Immature natural killer cell (primary cell): Measurements from ENCODE around the gene GRM6. TPM values are rescaled to one million over a fixed set of nuclear protein-coding genes. Genes with fewer than 3 reads are reported as not detected.

Source experiments
- DNase-seq, 3 donors: peaks; one replicate each; pipeline ENCODE4 v3.0.0; 2022; ENCODE audit warnings: mixed read lengths in 1 of 3
- H3K27ac Mint-ChIP-seq, 6 donors: one replicate each; pipeline ENCODE4 v1.8.0; 2020; ENCODE audit warnings: mixed read lengths in 6 of 6, mild to moderate bottlenecking in 5 of 6, inconsistent platforms in 4 of 6, moderate library complexity in 3 of 6
- H3K27me3 Mint-ChIP-seq, 3 donors: one replicate each; pipeline ENCODE4 v1.8.0; 2020 to 2021; ENCODE audit warnings: low read depth in 3 of 3, mild to moderate bottlenecking in 3 of 3, mixed read lengths in 3 of 3, moderate library complexity in 3 of 3, inconsistent platforms in 1 of 3
- H3K36me3 Mint-ChIP-seq, 3 donors: one replicate each; pipeline ENCODE4 v1.8.0; 2020; ENCODE audit warnings: mixed read lengths in 3 of 3, inconsistent platforms in 2 of 3, mild to moderate bottlenecking in 2 of 3
- H3K4me1 Mint-ChIP-seq, 2 donors: one replicate each; pipeline ENCODE4 v1.8.0; 2020; ENCODE audit warnings: inconsistent platforms in 2 of 2, mild to moderate bottlenecking in 2 of 2, mixed read lengths in 2 of 2, moderate library complexity in 1 of 2
- H3K4me3 Mint-ChIP-seq, 5 donors: one replicate each; pipeline ENCODE4 v1.8.0; 2020; ENCODE audit warnings: mild to moderate bottlenecking in 5 of 5, mixed read lengths in 5 of 5, inconsistent platforms in 3 of 5, moderate library complexity in 3 of 5
- H3K9me3 Mint-ChIP-seq, 6 donors: one replicate each; pipeline ENCODE4 v1.8.0; 2020; ENCODE audit warnings: mild to moderate bottlenecking in 6 of 6, mixed read lengths in 6 of 6, inconsistent platforms in 4 of 6, moderate library complexity in 3 of 6
- polyA plus RNA-seq, 3 donors: library from polyadenylated mRNA; unstranded; fragments of 300-500 nt; fragmentation: Illumina TruSeq; gene quantifications; one replicate each; pipeline ENCODE4 v1.2.3, GENCODE V29; 2021

Gene GRM6
- polyA plus RNA-seq = not detected

- peaks cover 7 to 8% (median 7%) of the 10 kb centered on the region in 3 donors for H3K27me3 Mint-ChIP-seq
- peaks cover 0 to 3% (median under 1%) of the 10 kb centered on the region in 6 donors for H3K9me3 Mint-ChIP-seq
- no peaks in the 10 kb centered on the region for H3K4me1 Mint-ChIP-seq
These were observed at the start of gene GRM6 for GRCh38 chr5:178994580-178995340. Gene GRM6 (minus strand): TSS chr5:178995320. CDS start chr5:178994944, 376 bp downstream.

GRCh38 chr5:179044765-179045164 is 49.6 kb upstream of the GRM6 start:
- Mint-ChIP-seq H3K4me1 (no peaks in the 10 kb centered on the region), H3K36me3 (peaks cover 0 to 10% (median 7%) of the 10 kb centered on the region in 3 donors), H3K27ac (no peak overlapping the region), H3K27me3 (peaks cover 0 to 9% (median 8%) of the 10 kb centered on the region in 3 donors), H3K4me3 (no peak overlapping the region), H3K9me3 (peaks cover 20 to 47% (median 32%) of the 10 kb centered on the region in 6 donors)
- DNase-seq = no peak

More at GRCh38 chr5:178994580-178995340, at the start of gene GRM6:
- peak within 1 kb of the TSS in 1 of 5 donors; percentile 13 for H3K4me3 Mint-ChIP-seq
- no peak for DNase-seq
- no peak within 1 kb of the TSS for H3K27ac Mint-ChIP-seq
- peaks cover 0 to 4% (median 0%) of the 10 kb centered on the region in 3 donors for H3K36me3 Mint-ChIP-seq

- H3K27me3 Mint-ChIP-seq = peaks cover 0 to 2% (median 1%) of the 10 kb centered on the region in 3 donors
- H3K36me3 Mint-ChIP-seq = peaks cover 61 to 65% (median 65%) of the 10 kb centered on the region in 3 donors
- peaks cover 0 to 1% of the 10 kb centered on the region in 2 donors for H3K4me1 Mint-ChIP-seq
- H3K4me3 Mint-ChIP-seq = no peak overlapping the region
- H3K9me3 Mint-ChIP-seq = peaks cover 63 to 100% (median 97%) of the 10 kb centered on the region in 6 donors
- H3K27ac Mint-ChIP-seq = no peak overlapping the region
- no peak for DNase-seq
These were observed 38.0 kb upstream of the GRM6 start for GRCh38 chr5:179033004-179033580.

GRCh38 chr5:179023528-179024189 is 28.5 kb upstream of the GRM6 start, which contains the start of gene ZNF879:
Gene ZNF879 (plus strand): TSS chr5:179023804. CDS start chr5:179025005, 1,201 bp downstream.
- peaks cover 19 to 32% (median 26%) of the 10 kb centered on the region in 3 donors for H3K36me3 Mint-ChIP-seq
- H3K4me3 Mint-ChIP-seq = peak within 1 kb of the TSS; percentile 97 to 99 (median 98)
- H3K4me1 Mint-ChIP-seq = peaks cover 17 to 19% of the 10 kb centered on the region in 2 donors
- DNase-seq = peak; percentile 92 to 94 (median 93)
- peak within 1 kb of the TSS; percentile 89 to 95 (median 92) for H3K27ac Mint-ChIP-seq
- peaks cover 5 to 13% (median 12%) of the 10 kb centered on the region in 3 donors for H3K27me3 Mint-ChIP-seq
- H3K9me3 Mint-ChIP-seq = peaks cover 2 to 16% (median 9%) of the 10 kb centered on the region in 6 donors

GRCh38 chr5:179008667-179009066 is 13.5 kb upstream of the GRM6 start:
- Mint-ChIP-seq H3K36me3 (no peaks in the 10 kb centered on the region), H3K9me3 (peaks cover 0 to 6% (median 0%) of the 10 kb centered on the region in 6 donors), H3K27me3 (peaks cover 4 to 15% (median 10%) of the 10 kb centered on the region in 3 donors)

GRCh38 chr5:179006564-179006963 is 11.4 kb upstream of the GRM6 start:
- Mint-ChIP-seq H3K4me3 (no peak overlapping the region), H3K9me3 (peaks cover 0 to 6% (median 0%) of the 10 kb centered on the region in 6 donors), H3K27ac (no peak overlapping the region), H3K27me3 (peaks cover 7 to 18% (median 13%) of the 10 kb centered on the region in 3 donors), H3K4me1 (no peaks in the 10 kb centered on the region), H3K36me3 (peaks cover 0 to 3% (median 0%) of the 10 kb centered on the region in 3 donors)
- DNase-seq = no peak

More at GRCh38 chr5:179008667-179009066, 13.5 kb upstream of the GRM6 start:
- H3K27ac Mint-ChIP-seq = no peak overlapping the region
- no peak for DNase-seq
- H3K4me1 Mint-ChIP-seq = no peaks in the 10 kb centered on the region
- H3K4me3 Mint-ChIP-seq = no peak overlapping the region

- Mint-ChIP-seq H3K9me3 (peaks cover 0 to 1% (median 0%) of the 10 kb centered on the region in 6 donors), H3K27ac (no peak overlapping the region), H3K4me3 (no peak overlapping the region)
These were observed 3.3 kb upstream of the GRM6 start for GRCh38 chr5:178998441-178998840.

GRCh38 chr5:178997191-178997590 is 2.1 kb upstream of the GRM6 start:
- H3K27me3 Mint-ChIP-seq = peaks cover 6 to 13% (median 11%) of the 10 kb centered on the region in 3 donors
- H3K9me3 Mint-ChIP-seq = peaks cover 0 to 1% (median 0%) of the 10 kb centered on the region in 6 donors
- no peaks in the 10 kb centered on the region for H3K4me1 Mint-ChIP-seq
- H3K4me3 Mint-ChIP-seq = no peak overlapping the region
- no peak overlapping the region for H3K27ac Mint-ChIP-seq
- no peak for DNase-seq
- H3K36me3 Mint-ChIP-seq = peaks cover 0 to 4% (median 0%) of the 10 kb centered on the region in 3 donors

More at GRCh38 chr5:178998441-178998840, 3.3 kb upstream of the GRM6 start:
- Mint-ChIP-seq H3K27me3 (peaks cover 8 to 15% (median 11%) of the 10 kb centered on the region in 3 donors), H3K36me3 (peaks cover 0 to 6% (median 0%) of the 10 kb centered on the region in 3 donors), H3K4me1 (no peaks in the 10 kb centered on the region)
- DNase-seq = no peak

- Mint-ChIP-seq H3K9me3 (peaks cover 0 to 1% (median 0%) of the 10 kb centered on the region in 6 donors), H3K27me3 (peaks cover 5 to 13% (median 9%) of the 10 kb centered on the region in 3 donors), H3K4me1 (no peaks in the 10 kb centered on the region), H3K4me3 (no peak overlapping the region), H3K36me3 (peaks cover 0 to 4% (median 0%) of the 10 kb centered on the region in 3 donors), H3K27ac (no peak overlapping the region)
- DNase-seq = no peak
These were observed 1.0 kb upstream of the GRM6 start for GRCh38 chr5:178996156-178996555.

GRCh38 chr5:178995341-178995690 is 196 bp upstream of the GRM6 start:
- DNase-seq = no peak
- Mint-ChIP-seq H3K9me3 (peaks cover 0 to 1% (median 0%) of the 10 kb centered on the region in 6 donors), H3K4me1 (no peaks in the 10 kb centered on the region), H3K4me3 (peak overlapping the region in 1 of 5 donors; percentile 13), H3K27ac (no peak overlapping the region), H3K36me3 (peaks cover 0 to 4% (median 0%) of the 10 kb centered on the region in 3 donors), H3K27me3 (peaks cover 7 to 13% (median 7%) of the 10 kb centered on the region in 3 donors)

GRCh38 chr5:178993955-178994579 is 1.1 kb downstream of the GRM6 start:
- no peak overlapping the region for H3K4me3 Mint-ChIP-seq
- peaks cover 6 to 7% (median 7%) of the 10 kb centered on the region in 3 donors for H3K27me3 Mint-ChIP-seq
- H3K4me1 Mint-ChIP-seq = no peaks in the 10 kb centered on the region

GRCh38 chr5:178993236-178993765 is 1.8 kb downstream of the GRM6 start:
- Mint-ChIP-seq H3K4me1 (no peaks in the 10 kb centered on the region), H3K9me3 (peaks cover 0 to 4% (median under 1%) of the 10 kb centered on the region in 6 donors), H3K4me3 (no peak overlapping the region), H3K36me3 (peaks cover 0 to 4% (median 0%) of the 10 kb centered on the region in 3 donors), H3K27ac (no peak overlapping the region), H3K27me3 (peaks cover 6 to 7% (median 6%) of the 10 kb centered on the region in 3 donors)
- DNase-seq = no peak

More at GRCh38 chr5:178993955-178994579, 1.1 kb downstream of the GRM6 start:
- DNase-seq = no peak
- Mint-ChIP-seq H3K36me3 (peaks cover 0 to 4% (median 0%) of the 10 kb centered on the region in 3 donors), H3K9me3 (peaks cover 0 to 4% (median under 1%) of the 10 kb centered on the region in 6 donors), H3K27ac (no peak overlapping the region)
